PC-9 (cell line): ENCODE measurements around the gene LIMS1. TPM values are rescaled to one million over a fixed set of nuclear protein-coding genes. Genes with fewer than 3 reads are reported as not detected.

Experiments
- BruUV-seq: library from RNA; stranded (reverse); fragments of 400-500 nt; replicated peaks from 2 replicates; lab custom pipeline; 2021; lab: Mats Ljungman, UMichigan
- CTCF ChIA-PET: fragments of 300-600 bp; sonication (Branson Sonifier 250); formaldehyde crosslinking; loops from one replicate; lab custom pipeline; 2022; ENCODE audit warnings: antibody characterized with exemption; lab: Charles Lee
- POLR2A ChIA-PET: fragments of 300-600 bp; sonication (Branson Sonifier 250); formaldehyde crosslinking; loops from one replicate; lab custom pipeline; 2022; ENCODE audit warnings: antibody characterized with exemption; ENCODE audit not compliant: unreplicated experiment; lab: Charles Lee
- DNase-seq, 2 experiments: peaks; one replicate each; pipeline versions ENCODE4 v3.0.0 to v3.0.0-alpha.2; 2015 to 2022; ENCODE audit warnings: mixed read lengths in 1 of 2
- H2AFZ ChIP-seq: fragments of 200-600 bp; sonication (generic); 2 replicates; pipeline ENCODE4 v1.8.1; 2017; ENCODE audit warnings: antibody characterized with exemption
- H3F3A ChIP-seq: fragments of 200-600 bp; sonication (generic); 2 replicates; pipeline ENCODE4 v1.8.1; 2017; ENCODE audit warnings: antibody characterized with exemption, mild to moderate bottlenecking, low read depth; ENCODE audit not compliant: insufficient read depth
- H3K27ac ChIP-seq: fragments of 200-600 bp; sonication (generic); 2 replicates; pipeline ENCODE4 v1.6.1; 2016; ENCODE audit warnings: mixed run types
- H3K27me3 ChIP-seq: fragments of 200-600 bp; sonication (generic); 2 replicates; pipeline ENCODE4 v1.6.1; 2016; ENCODE audit warnings: low read depth, mixed run types; ENCODE audit not compliant: insufficient read depth
- H3K36me3 ChIP-seq: fragments of 200-600 bp; sonication (generic); 2 replicates; pipeline ENCODE4 v1.6.1; 2016; ENCODE audit warnings: low read depth, mixed run types
- H3K4me1 ChIP-seq: fragments of 200-600 bp; sonication (generic); replicated peaks from 2 replicates; pipeline ENCODE4 v1.6.1; 2016; ENCODE audit warnings: mixed run types; ENCODE audit not compliant: insufficient read depth
- H3K4me2 ChIP-seq: fragments of 200-600 bp; sonication (generic); 2 replicates; pipeline ENCODE4 v1.6.1; 2017; ENCODE audit warnings: mixed run types
- H3K4me3 ChIP-seq: fragments of 200-600 bp; sonication (generic); 2 replicates; pipeline ENCODE4 v1.6.1; 2016; ENCODE audit warnings: mixed run types
- H3K79me2 ChIP-seq: fragments of 200-600 bp; sonication (generic); 2 replicates; pipeline ENCODE4 v1.6.1; 2017; ENCODE audit warnings: low read depth, mixed run types
- H3K9me2 ChIP-seq: fragments of 200-600 bp; sonication (generic); 2 replicates; pipeline ENCODE4 v1.8.1; 2017; ENCODE audit warnings: mild to moderate bottlenecking; ENCODE audit not compliant: insufficient read depth
- H3K9me3 ChIP-seq: fragments of 200-600 bp; sonication (generic); 2 replicates; pipeline ENCODE4 v1.8.1; 2016; ENCODE audit warnings: low read depth; ENCODE audit not compliant: insufficient read depth
- H4K20me1 ChIP-seq: fragments of 200-600 bp; sonication (generic); 2 replicates; pipeline ENCODE4 v1.8.1; 2017; ENCODE audit not compliant: insufficient read depth
- CTCF ChIP-seq: fragments of 200-600 bp; sonication (generic); conservative IDR thresholded peaks from 2 replicates; pipeline ENCODE4 v1.6.1; 2017; ENCODE audit warnings: mixed run types, antibody characterized with exemption, mild to moderate bottlenecking, moderate library complexity
- EZH2 ChIP-seq: fragments of 200-600 bp; sonication (generic); IDR thresholded peaks from 2 replicates; pipeline ENCODE4 v1.8.0; 2017; ENCODE audit warnings: antibody characterized with exemption, low read depth
- intact Hi-C: fragments of 100-400 bp; cut with micrococcal nuclease; formaldehyde crosslinking; loops from one replicate; pipeline ENCODE4 v1.10.0; 2022; ENCODE audit not compliant: unreplicated experiment
- total RNA-seq: library from RNA; stranded (reverse); gene quantifications from 2 replicates; pipeline ENCODE4 v1.2.3, GENCODE V29; 2021

Gene LIMS1
- total RNA-seq, 1 experiment from 2014 or later: 61.6 TPM

GRCh38 chr2:108586631-108587030 lies 52.4 kb downstream of the LIMS1 start:
- Histone ChIP-seq H3F3A (no peaks in the 10 kb centered on the region), H3K36me3 (no peaks in the 10 kb centered on the region), H3K4me1 (no peaks in the 10 kb centered on the region), H2AFZ (no peak overlapping the region), H3K9me3 (no peaks in the 10 kb centered on the region), H3K79me2 (0 out of 2 replicates have a peak, but pooled peaks cover 6% of the 10 kb centered on the region), H3K4me3 (no peak overlapping the region), H3K9me2 (no peaks in the 10 kb centered on the region), H3K4me2 (no peak overlapping the region), H3K27me3 (no peaks in the 10 kb centered on the region), H3K27ac (no peak overlapping the region), H4K20me1 (no peaks in the 10 kb centered on the region)
- intact Hi-C loops: loop anchor here (10.0 kb wide), 1 partner anchor 102 kb away; no protein-coding TSS in a partner anchor
- TF ChIP-seq EZH2 (no peak), CTCF (no peak)
- CTCF ChIA-PET: no interaction called here
- BruUV-seq: no TSS peak
- POLR2A ChIA-PET: no interaction called here
- DNase-seq: no peak

- no peak for TF ChIP-seq EZH2
- Histone ChIP-seq H2AFZ (no peak overlapping the region), H3K27me3 (no peaks in the 10 kb centered on the region), H3K79me2 (0 out of 2 replicates have a peak, but pooled peaks cover 6% of the 10 kb centered on the region), H4K20me1 (no peaks in the 10 kb centered on the region), H3K27ac (no peak overlapping the region), H3K36me3 (no peaks in the 10 kb centered on the region), H3F3A (no peaks in the 10 kb centered on the region), H3K9me2 (no peaks in the 10 kb centered on the region), H3K4me2 (no peak overlapping the region), H3K4me1 (no peaks in the 10 kb centered on the region), H3K4me3 (no peak overlapping the region), H3K9me3 (no peaks in the 10 kb centered on the region)
- DNase-seq: no peak
- ChIA-PET CTCF (interaction anchor here (0.6 kb wide), 2 partner anchors 42 to 653 kb away, joined by 3 to 8 read pairs; no protein-coding TSS in a partner anchor), POLR2A (no interaction called here)
- BruUV-seq: no TSS peak
- intact Hi-C loops: loop anchor here (10.0 kb wide), 1 partner anchor 103 kb away; no protein-coding TSS in a partner anchor
Observed at GRCh38 chr2:108587621-108588020, 53.4 kb downstream of the LIMS1 start.

- no peaks in the 10 kb centered on the region for H3K36me3 ChIP-seq
- CTCF ChIA-PET: interaction anchor here (0.6 kb wide), 1 partner anchor 42 kb away, joined by 8 read pairs; no protein-coding TSS in a partner anchor
- H3K9me2 ChIP-seq: no peaks in the 10 kb centered on the region
- TF ChIP-seq EZH2 (no peak), CTCF (no peak)
- no TSS peak for BruUV-seq
- H3K27ac ChIP-seq: no peak overlapping the region
- H2AFZ ChIP-seq: no peak overlapping the region
- intact Hi-C loops: loop anchor here (10.0 kb wide), 1 partner anchor 103 kb away; no protein-coding TSS in a partner anchor
- H3K9me3 ChIP-seq: no peaks in the 10 kb centered on the region
- POLR2A ChIA-PET: no interaction called here
- no peaks in the 10 kb centered on the region for H4K20me1 ChIP-seq
- no peak for DNase-seq
- 0 out of 2 replicates have a peak, but pooled peaks cover 1% of the 10 kb centered on the region for H3F3A ChIP-seq
- no peak overlapping the region for H3K4me2 ChIP-seq
- no peaks in the 10 kb centered on the region for H3K27me3 ChIP-seq
- no peak overlapping the region for H3K4me3 ChIP-seq
- H3K79me2 ChIP-seq: 0 out of 2 replicates have a peak, but pooled peaks cover 6% of the 10 kb centered on the region
- H3K4me1 ChIP-seq: peaks cover 2% of the 10 kb centered on the region
Observed at GRCh38 chr2:108588070-108588668, 53.9 kb downstream of the LIMS1 start.
